Tibial nerve (tissue), 4 donors: ENCODE results near the gene SFI1. TPM values are rescaled to one million over a fixed set of nuclear protein-coding genes. Genes with fewer than 3 reads are reported as not detected.

Source experiments
- DNase-seq, 2 donors: peaks; one replicate each; pipeline ENCODE4 v3.0.0-alpha.2; 2019; ENCODE audit warnings: low spot score in 2 of 2
- H3K27ac ChIP-seq, 4 donors: fragments of 200-600 bp; sonication (generic) in 3 of 4; one replicate each; pipeline ENCODE4 v1.5.1; 2017 to 2019; ENCODE audit warnings: mild to moderate bottlenecking in 1 of 4
- H3K27me3 ChIP-seq, 2 donors: fragments of 200-600 bp; sonication (generic) in 1 of 2; one replicate each; pipeline versions ENCODE4 v1.5.1 to v1.6.0; 2017 to 2019
- H3K36me3 ChIP-seq, 3 donors: fragments of 200-600 bp; sonication (generic); one replicate each; pipeline ENCODE4 v1.5.1; 2018 to 2019
- H3K4me1 ChIP-seq, 4 donors: fragments of 200-600 bp; sonication (generic) in 3 of 4; one replicate each; pipeline ENCODE4 v1.5.1; 2017 to 2019
- H3K4me3 ChIP-seq, 4 donors: fragments of 200-600 bp; sonication (generic) in 3 of 4; one replicate each; pipeline ENCODE4 v1.5.1; 2017 to 2019; ENCODE audit warnings: mild to moderate bottlenecking in 1 of 4, moderate library complexity in 1 of 4
- H3K9me3 ChIP-seq, 4 donors: fragments of 200-600 bp; sonication (generic) in 3 of 4; one replicate each; pipeline ENCODE4 v1.5.1; 2017 to 2019
- EP300 ChIP-seq, 2 donors: sonication (generic); formaldehyde crosslinking; IDR thresholded peaks; one replicate each; pipeline ENCODE4 v1.6.1; 2017; ENCODE audit warnings: antibody characterized with exemption in 2 of 2, mild to moderate bottlenecking in 1 of 2
- POLR2A ChIP-seq, 2 donors: fragments of 450-650 bp; IDR thresholded peaks; one replicate each; pipeline ENCODE4 v1.6.1; 2017; ENCODE audit warnings: antibody characterized with exemption in 2 of 2, mild to moderate bottlenecking in 2 of 2, moderate library complexity in 2 of 2
- WGBS, 2 donors: methylation state at CpG; one replicate each; pipeline ENCODE4 v1.1.5; 2018; 5-methylcytosine and 5-hydroxymethylcytosine counted together
- total RNA-seq, 4 donors: library from RNA; depleted of rRNA; stranded (reverse); fragments of >200 nt; gene quantifications; one replicate each; pipeline ENCODE4 v1.1.0, GENCODE V29; 2016
- TF ChIP-seq, protein P1 (sequence below), 5 experiments: fragments of 200-600 bp in 3 of 5; fragments of 450-650 bp in 2 of 5; sonication (generic) in 3 of 5; IDR thresholded peaks; one replicate each; pipeline ENCODE4 v1.5.1; 2016 to 2019; ENCODE audit warnings: antibody characterized with exemption in 5 of 5, mild to moderate bottlenecking in 3 of 5, moderate library complexity in 2 of 5

Gene SFI1
- total RNA-seq, 4 donors from 2014 or later: 30.4 to 66.9 (median 49.5) TPM

DNA sequence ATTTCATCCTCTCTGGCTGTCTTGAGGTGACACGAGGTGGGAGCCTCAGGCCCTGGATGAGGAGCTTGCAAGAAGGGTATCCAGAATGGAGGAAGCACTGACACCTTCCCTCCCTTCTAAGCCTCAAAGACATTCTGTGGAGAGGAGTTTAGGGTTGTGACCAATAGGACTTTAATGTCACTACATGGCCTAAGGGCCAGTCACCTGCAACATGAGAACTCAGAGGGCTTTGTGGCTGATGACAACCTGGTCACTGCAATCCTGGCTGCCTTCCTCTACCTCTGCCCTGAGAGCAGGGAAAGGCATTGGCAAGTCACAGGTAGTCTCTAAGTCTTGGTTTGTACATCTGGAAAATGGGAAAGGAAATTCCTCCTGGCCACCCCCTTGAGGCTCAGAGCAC, 132.0 kb downstream of the SFI1 start:
- Histone ChIP-seq H3K9me3 (no peaks in the 10 kb centered on the region), H3K4me1 (peaks cover 0 to 82% (median 37%) of the 10 kb centered on the region in 4 donors), H3K27me3 (no peaks in the 10 kb centered on the region), H3K27ac (peak overlapping the region in 1 of 4 donors; percentile 78), H3K36me3 (peaks cover 0 to 6% (median 0%) of the 10 kb centered on the region in 3 donors), H3K4me3 (no peak overlapping the region)
- TF ChIP-seq EP300 (IDR thresholded peaks at IDR 0.05): no peak
- TF ChIP-seq POLR2A (IDR thresholded peaks at IDR 0.05): no peak
- TF ChIP-seq, protein P1, sequence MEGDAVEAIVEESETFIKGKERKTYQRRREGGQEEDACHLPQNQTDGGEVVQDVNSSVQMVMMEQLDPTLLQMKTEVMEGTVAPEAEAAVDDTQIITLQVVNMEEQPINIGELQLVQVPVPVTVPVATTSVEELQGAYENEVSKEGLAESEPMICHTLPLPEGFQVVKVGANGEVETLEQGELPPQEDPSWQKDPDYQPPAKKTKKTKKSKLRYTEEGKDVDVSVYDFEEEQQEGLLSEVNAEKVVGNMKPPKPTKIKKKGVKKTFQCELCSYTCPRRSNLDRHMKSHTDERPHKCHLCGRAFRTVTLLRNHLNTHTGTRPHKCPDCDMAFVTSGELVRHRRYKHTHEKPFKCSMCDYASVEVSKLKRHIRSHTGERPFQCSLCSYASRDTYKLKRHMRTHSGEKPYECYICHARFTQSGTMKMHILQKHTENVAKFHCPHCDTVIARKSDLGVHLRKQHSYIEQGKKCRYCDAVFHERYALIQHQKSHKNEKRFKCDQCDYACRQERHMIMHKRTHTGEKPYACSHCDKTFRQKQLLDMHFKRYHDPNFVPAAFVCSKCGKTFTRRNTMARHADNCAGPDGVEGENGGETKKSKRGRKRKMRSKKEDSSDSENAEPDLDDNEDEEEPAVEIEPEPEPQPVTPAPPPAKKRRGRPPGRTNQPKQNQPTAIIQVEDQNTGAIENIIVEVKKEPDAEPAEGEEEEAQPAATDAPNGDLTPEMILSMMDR (IDR thresholded peaks at IDR 0.05): no peak
- WGBS, 2 donors: 54 to 83% methylated on average over 1 of the region's 1 CpG
- DNase-seq: no peak

DNA sequence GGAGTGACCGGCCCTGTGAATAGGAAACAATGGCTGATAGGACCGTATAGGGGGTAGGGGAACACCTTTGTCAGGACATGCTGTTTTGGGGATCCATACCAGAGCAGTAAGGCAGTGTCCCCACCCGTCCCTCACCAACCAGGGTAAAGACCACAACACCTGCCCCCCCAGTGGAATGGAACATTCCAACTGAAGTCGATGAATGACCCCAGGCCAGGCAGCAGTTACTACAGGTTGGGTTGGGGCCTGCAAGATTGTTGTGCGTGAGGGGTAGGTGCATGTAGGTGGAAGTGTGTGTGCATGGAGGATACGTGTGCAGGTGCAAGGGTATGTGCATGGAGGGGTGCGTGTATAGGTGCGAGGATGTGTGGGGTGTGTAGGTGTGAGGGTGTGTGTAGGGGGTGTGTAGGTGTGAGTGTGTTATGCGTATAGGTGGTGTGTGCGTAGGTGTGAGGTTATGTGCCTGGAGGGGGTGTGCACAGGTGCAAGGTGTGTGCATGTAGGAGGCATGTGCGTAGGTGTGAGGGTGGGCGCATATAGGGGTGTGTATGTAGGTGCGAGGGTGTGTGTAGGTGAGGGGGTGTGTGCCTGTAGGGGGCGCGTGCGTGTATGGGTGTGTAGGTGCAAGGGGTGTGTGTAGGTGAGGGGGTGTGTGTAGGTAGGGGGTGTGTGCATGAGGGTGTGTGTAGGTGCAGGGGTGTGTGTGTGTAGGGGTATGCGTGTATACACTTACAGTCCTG, 132.8 kb downstream of the SFI1 start:
- Histone ChIP-seq H3K36me3 (no peaks in the 10 kb centered on the region), H3K4me1 (peaks cover 0 to 82% (median 37%) of the 10 kb centered on the region in 4 donors), H3K9me3 (no peaks in the 10 kb centered on the region), H3K4me3 (no peak overlapping the region), H3K27me3 (no peaks in the 10 kb centered on the region), H3K27ac (peak overlapping the region in 3 of 4 donors; percentile 88 to 92 (median 89))
- 84 to 88% methylated on average over 17 of the region's 17 CpGs for WGBS, 2 donors
- DNase-seq: no peak
- TF ChIP-seq, protein P1 (IDR thresholded peaks at IDR 0.05): no peak
- TF ChIP-seq EP300 (IDR thresholded peaks at IDR 0.05) (no peak), POLR2A (IDR thresholded peaks at IDR 0.05) (no peak)

DNA sequence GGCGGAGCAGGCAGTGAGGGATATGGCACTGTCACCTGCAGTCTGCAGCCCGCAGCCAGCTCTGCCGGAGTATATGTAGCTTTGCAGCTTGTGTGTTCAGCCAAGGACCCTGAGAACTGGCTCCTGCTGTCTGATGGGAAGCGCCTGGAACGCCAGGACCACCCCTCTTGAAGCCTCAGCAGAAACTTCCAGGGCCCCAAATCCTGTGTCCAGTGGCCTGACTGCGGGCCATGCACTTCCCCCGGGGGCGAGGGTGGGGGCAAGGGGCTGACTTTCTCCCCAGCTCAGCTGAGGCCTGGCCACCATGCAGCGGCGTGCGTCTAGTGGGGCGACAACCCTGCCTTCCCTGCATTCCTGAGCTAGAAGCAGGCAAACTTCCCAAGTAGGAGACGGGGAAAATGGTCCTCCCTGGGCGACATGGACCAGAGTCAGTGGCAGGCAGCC, 133.4 kb downstream of the SFI1 start:
- no peaks in the 10 kb centered on the region for H3K9me3 ChIP-seq
- DNase-seq: no peak
- no peaks in the 10 kb centered on the region for H3K27me3 ChIP-seq
- H3K4me1 ChIP-seq: peaks cover 0 to 76% (median 36%) of the 10 kb centered on the region in 4 donors
- H3K36me3 ChIP-seq: no peaks in the 10 kb centered on the region
- peak overlapping the region; percentile 58 to 84 (median 78) for H3K4me3 ChIP-seq
- 25 to 28% methylated on average over 7 to 14 of the region's 14 CpGs for WGBS, 2 donors
- H3K27ac ChIP-seq: peak overlapping the region; percentile 47 to 92 (median 88)
- TF ChIP-seq, protein P1 (IDR thresholded peaks at IDR 0.05): no peak

DNA sequence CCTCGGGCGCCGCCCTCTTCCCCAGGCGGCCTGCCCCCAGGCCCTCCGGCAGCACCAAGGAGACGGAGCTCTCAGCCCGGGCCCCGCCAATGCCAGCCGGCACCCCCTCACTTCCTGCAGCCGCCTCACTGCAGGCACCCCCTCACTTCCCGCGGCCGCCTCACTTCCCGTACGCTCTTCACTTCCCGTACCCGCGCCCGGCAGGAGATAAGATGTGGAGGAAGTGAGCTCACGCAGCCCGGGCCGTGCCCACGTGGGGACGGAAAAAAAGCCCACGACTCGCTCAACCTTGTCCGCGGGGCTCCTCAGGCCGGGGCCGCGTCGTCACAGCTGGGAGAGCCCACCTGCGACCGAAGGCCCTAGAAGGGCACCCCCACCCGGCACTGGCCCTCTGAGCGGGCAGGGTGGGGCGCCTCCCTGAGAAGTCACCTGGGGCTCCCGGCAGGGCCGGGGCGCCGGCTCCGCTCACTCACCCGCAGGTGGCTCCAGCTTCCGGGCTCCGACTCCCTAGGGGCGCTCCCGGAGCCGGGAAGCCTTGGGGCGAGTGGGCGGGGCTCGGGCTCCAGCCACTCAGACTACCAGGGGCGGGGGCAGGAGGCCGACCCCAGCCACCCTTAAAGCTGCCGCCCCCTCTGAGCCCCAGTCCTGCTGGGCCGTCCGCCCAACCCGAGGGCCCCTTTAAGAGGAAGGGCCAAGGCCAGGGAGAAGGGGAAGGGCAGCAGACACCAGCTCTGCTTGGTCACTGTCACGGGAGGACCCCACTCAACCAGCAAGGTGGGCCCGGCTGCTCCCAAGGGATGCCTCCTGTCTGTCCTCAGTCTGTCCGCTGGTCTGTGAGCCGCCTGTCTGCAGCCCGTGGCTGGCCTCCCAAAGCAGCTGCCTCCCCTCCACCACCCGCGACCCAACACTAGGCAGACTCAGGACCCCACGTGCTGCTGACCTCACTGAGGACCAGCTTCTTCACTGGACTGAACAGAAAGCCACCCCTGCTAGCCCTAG, 134.3 kb downstream of the SFI1 start:
- peaks cover 0 to 67% (median 31%) of the 10 kb centered on the region in 4 donors for H3K4me1 ChIP-seq
- no peaks in the 10 kb centered on the region for H3K36me3 ChIP-seq
- peak; percentile 45 to 55 for DNase-seq
- no peaks in the 10 kb centered on the region for H3K27me3 ChIP-seq
- H3K4me3 ChIP-seq: peak overlapping the region; percentile 58 to 84 (median 78)
- H3K9me3 ChIP-seq: no peaks in the 10 kb centered on the region
- TF ChIP-seq, protein P1 (IDR thresholded peaks at IDR 0.05): peak in 1 of 5 experiments; percentile 20
- TF ChIP-seq POLR2A (IDR thresholded peaks at IDR 0.05) (no peak), EP300 (IDR thresholded peaks at IDR 0.05) (peak in 1 of 2 donors; percentile 62)
- 1% methylated on average over 15 to 56 of the region's 65 CpGs for WGBS, 2 donors
- H3K27ac ChIP-seq: peak overlapping the region; percentile 47 to 92 (median 88)
